CD8-positive, alpha-beta memory T cell (primary cell): ENCODE results near the gene RNF150. TPM values are rescaled to one million over a fixed set of nuclear protein-coding genes. Genes with fewer than 3 reads are reported as not detected.

ENCODE experiments used
- CTCF ChIA-PET: fragments of 350-600 bp; sonication (Branson Sonifier 250); formaldehyde crosslinking; loops from one replicate; lab custom pipeline; 2021; ENCODE audit warnings: antibody characterized with exemption; lab: Charles Lee
- POLR2A ChIA-PET: fragments of 350-600 bp; sonication (Branson Sonifier 250); formaldehyde crosslinking; loops from one replicate; lab custom pipeline; 2021; ENCODE audit warnings: antibody characterized with exemption; lab: Charles Lee
- DNase-seq, 5 donors: peaks; one replicate each; pipeline versions ENCODE4 v3.0.0 to v3.0.0-alpha.2; 2020 to 2022; ENCODE audit warnings: mixed read lengths in 1 of 5
- H3K27ac ChIP-seq: one replicate; pipeline ENCODE4 v1.7.0; 2013; ENCODE audit warnings: low read depth, mild to moderate bottlenecking, low read length, moderate library complexity
- H3K27me3 ChIP-seq: 2 replicates; pipeline ENCODE4 v1.7.0; 2013; ENCODE audit warnings: low read length, mild to moderate bottlenecking; ENCODE audit not compliant: insufficient read depth, poor library complexity, severe bottlenecking
- H3K36me3 ChIP-seq: 2 replicates; pipeline ENCODE4 v1.7.0; 2013; ENCODE audit warnings: mild to moderate bottlenecking, low read length, moderate library complexity; ENCODE audit not compliant: insufficient read depth
- H3K4me1 ChIP-seq: 2 replicates; pipeline ENCODE4 v1.7.0; 2013; ENCODE audit warnings: mild to moderate bottlenecking, low read length, moderate library complexity; ENCODE audit not compliant: insufficient read depth
- H3K4me3 ChIP-seq: 2 replicates; pipeline ENCODE4 v1.7.0; 2013; ENCODE audit warnings: mild to moderate bottlenecking, low read length
- H3K9me3 ChIP-seq: 2 replicates; pipeline ENCODE4 v1.7.0; 2013; ENCODE audit warnings: mild to moderate bottlenecking, low read length
- H3K27ac Mint-ChIP-seq, 8 donors: one replicate each; pipeline ENCODE4 v1.8.0; 2020 to 2021; ENCODE audit warnings: mixed read lengths in 8 of 8, mild to moderate bottlenecking in 6 of 8, inconsistent platforms in 3 of 8, moderate library complexity in 3 of 8
- H3K27me3 Mint-ChIP-seq, 2 donors: one replicate each; pipeline ENCODE4 v1.8.0; 2020 to 2021; ENCODE audit warnings: mixed read lengths in 2 of 2, mild to moderate bottlenecking in 1 of 2, moderate library complexity in 1 of 2
- H3K36me3 Mint-ChIP-seq, 3 donors: one replicate each; pipeline ENCODE4 v1.8.0; 2020 to 2021; ENCODE audit warnings: mixed read lengths in 3 of 3, inconsistent platforms in 1 of 3, mild to moderate bottlenecking in 1 of 3
- H3K4me1 Mint-ChIP-seq, 3 donors: one replicate each; pipeline ENCODE4 v1.8.0; 2020 to 2021; ENCODE audit warnings: mixed read lengths in 3 of 3, inconsistent platforms in 1 of 3, mild to moderate bottlenecking in 1 of 3
- H3K4me3 Mint-ChIP-seq, 7 donors: one replicate each; pipeline ENCODE4 v1.8.0; 2020 to 2021; ENCODE audit warnings: mixed read lengths in 7 of 7, mild to moderate bottlenecking in 6 of 7, moderate library complexity in 4 of 7, inconsistent platforms in 2 of 7
- H3K9me3 Mint-ChIP-seq, 5 donors: one replicate each; pipeline ENCODE4 v1.8.0; 2020 to 2022; ENCODE audit warnings: mixed read lengths in 5 of 5, mild to moderate bottlenecking in 3 of 5, moderate library complexity in 2 of 5, inconsistent platforms in 1 of 5
- polyA plus RNA-seq: library from polyadenylated mRNA; unstranded; fragments of 300-500 nt; fragmentation: Illumina TruSeq; gene quantifications from one replicate; pipeline ENCODE4 v1.2.3, GENCODE V29; 2021
- total RNA-seq, 2 experiments: library from RNA; stranded (reverse); gene quantifications; one replicate each; pipeline ENCODE4 v1.2.3, GENCODE V29; 2021

Gene RNF150
- total and polyA plus RNA-seq, 3 experiments from 2014 or later, result not detected

DNA sequence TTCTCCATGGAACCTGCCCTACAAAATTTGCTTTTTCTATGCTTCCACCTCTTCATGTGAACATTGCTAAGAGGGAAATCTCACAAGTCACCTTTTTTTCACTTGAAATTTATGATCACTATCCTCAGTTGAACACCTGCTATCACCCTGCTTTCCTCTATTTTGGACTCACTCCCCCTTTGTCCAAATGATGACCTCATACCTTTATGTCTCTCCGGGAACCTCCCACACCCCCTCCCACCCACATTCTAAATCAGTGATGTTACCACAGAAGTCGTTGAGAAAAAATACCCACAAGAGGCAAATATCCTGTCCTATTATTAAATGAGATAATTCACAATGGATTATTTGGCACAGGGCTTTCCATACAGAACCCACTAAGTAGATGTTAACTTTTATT, 156.5 kb downstream of the RNF150 start:
- no peak for DNase-seq
- Mint-ChIP-seq H3K4me3 (no peak overlapping the region), H3K27me3 (no peaks in the 10 kb centered on the region)

DNA sequence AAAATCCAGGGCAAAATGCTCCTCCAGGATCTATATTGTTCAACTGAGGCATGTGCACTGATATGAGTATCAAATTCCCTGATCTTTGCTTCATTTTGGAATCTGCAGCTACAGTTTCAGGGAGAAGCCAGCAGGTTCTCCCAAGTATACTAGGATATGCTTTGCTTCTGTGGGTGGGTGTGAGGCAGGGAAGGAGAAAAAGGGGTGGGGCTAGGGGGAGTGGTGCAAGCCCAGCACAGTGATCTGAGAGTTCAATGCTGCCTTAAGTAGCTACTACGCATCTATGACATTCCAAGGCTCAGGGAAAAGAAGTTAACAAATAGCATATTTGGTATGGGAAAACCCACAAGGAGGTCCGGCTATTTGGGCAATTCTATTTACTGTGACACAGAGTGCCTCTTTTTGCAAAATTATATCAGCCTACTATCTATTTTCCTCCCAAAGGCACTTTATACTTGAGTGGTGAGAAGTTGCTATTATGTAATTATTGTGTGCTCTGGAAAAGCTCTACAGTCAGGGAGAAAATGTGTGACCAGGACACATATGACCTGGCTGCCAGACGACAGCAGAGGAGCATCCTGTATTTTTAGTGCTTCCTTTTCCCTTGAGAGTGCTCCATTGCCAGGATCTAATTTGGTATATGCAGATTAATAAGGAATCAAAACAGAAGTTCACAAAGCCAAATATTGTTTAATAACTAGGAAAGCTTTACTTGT, 162.0 kb downstream of the RNF150 start:
- no peak overlapping the region for H3K4me3 Mint-ChIP-seq
- Histone ChIP-seq H3K4me3 (no peak overlapping the region), H3K4me1 (no peaks in the 10 kb centered on the region), H3K9me3 (no peaks in the 10 kb centered on the region), H3K27ac (no peak overlapping the region), H3K36me3 (no peaks in the 10 kb centered on the region), H3K27me3 (no peaks in the 10 kb centered on the region)
- POLR2A ChIA-PET, result no interaction called here
- no peaks in the 10 kb centered on the region for H3K36me3 Mint-ChIP-seq
- H3K27ac Mint-ChIP-seq, result no peak overlapping the region
- H3K27me3 Mint-ChIP-seq, result no peaks in the 10 kb centered on the region
- no peaks in the 10 kb centered on the region for H3K4me1 Mint-ChIP-seq
- DNase-seq, result no peak
- H3K9me3 Mint-ChIP-seq, result peaks cover 0 to 3% (median 0%) of the 10 kb centered on the region in 5 donors
- CTCF ChIA-PET, result no interaction called here

More for the DNA sequence above, 156.5 kb downstream of the RNF150 start:
- no peak overlapping the region for H3K27ac Mint-ChIP-seq
- no peaks in the 10 kb centered on the region for H3K36me3 Mint-ChIP-seq
- ChIA-PET CTCF (no interaction called here), POLR2A (no interaction called here)
- no peaks in the 10 kb centered on the region for H3K36me3 ChIP-seq
- H3K9me3 ChIP-seq, result no peaks in the 10 kb centered on the region
- H3K4me1 ChIP-seq, result no peaks in the 10 kb centered on the region
- H3K9me3 Mint-ChIP-seq, result peaks cover 0 to 3% (median 1%) of the 10 kb centered on the region in 5 donors
- no peak overlapping the region for H3K27ac ChIP-seq
- no peak overlapping the region for H3K4me3 ChIP-seq
- H3K4me1 Mint-ChIP-seq, result no peaks in the 10 kb centered on the region
- no peaks in the 10 kb centered on the region for H3K27me3 ChIP-seq

DNA sequence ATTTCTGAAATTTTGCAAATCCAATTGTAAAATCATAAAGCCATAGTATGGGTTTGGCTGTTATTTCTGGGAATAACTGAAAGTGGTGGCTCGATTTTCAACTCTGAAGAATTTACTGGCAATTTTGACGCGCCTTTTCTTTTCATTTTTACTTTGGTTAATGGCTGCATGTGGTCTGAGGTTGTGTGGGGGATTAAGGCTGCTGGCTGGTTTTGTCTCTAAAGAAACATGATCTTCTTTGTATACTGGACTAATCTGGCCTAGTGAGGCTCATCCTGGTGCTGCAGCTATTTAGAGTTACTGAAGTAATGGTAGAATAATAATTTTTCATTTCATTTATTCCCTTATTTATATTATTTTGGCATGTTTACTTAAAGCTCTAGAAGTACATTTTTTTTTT, 164.0 kb downstream of the RNF150 start:
- H3K27ac ChIP-seq, result no peak overlapping the region
- Mint-ChIP-seq H3K9me3 (peaks cover 0 to 3% (median 0%) of the 10 kb centered on the region in 5 donors), H3K36me3 (no peaks in the 10 kb centered on the region), H3K27me3 (no peaks in the 10 kb centered on the region), H3K27ac (no peak overlapping the region), H3K4me1 (no peaks in the 10 kb centered on the region), H3K4me3 (no peak overlapping the region)
- DNase-seq, result no peak
- no peaks in the 10 kb centered on the region for H3K27me3 ChIP-seq
- POLR2A ChIA-PET, result no interaction called here
- H3K36me3 ChIP-seq, result no peaks in the 10 kb centered on the region
- CTCF ChIA-PET, result no interaction called here
- H3K4me3 ChIP-seq, result no peak overlapping the region
- H3K4me1 ChIP-seq, result no peaks in the 10 kb centered on the region
- H3K9me3 ChIP-seq, result no peaks in the 10 kb centered on the region

DNA sequence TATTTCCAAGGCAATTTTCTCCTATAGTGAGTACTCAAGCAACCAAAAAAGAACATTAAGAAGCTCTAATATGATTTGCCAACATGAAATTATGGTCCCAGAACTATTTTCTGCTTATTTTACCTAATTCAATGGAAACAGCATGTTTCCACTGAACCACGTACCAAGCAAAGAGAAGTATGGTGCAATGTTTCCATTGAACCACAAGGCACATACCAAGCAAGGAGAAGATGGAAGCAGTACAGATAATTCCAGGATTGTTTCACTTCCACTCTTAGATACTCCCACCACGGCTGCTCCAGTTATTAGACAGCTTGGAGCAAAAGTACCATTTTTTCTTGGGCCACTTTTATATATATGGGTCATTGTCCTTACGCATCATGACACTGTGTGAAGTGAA, 164.9 kb downstream of the RNF150 start:
- DNase-seq, result no peak
- Mint-ChIP-seq H3K27ac (no peak overlapping the region), H3K4me1 (no peaks in the 10 kb centered on the region), H3K36me3 (no peaks in the 10 kb centered on the region), H3K27me3 (no peaks in the 10 kb centered on the region), H3K4me3 (no peak overlapping the region), H3K9me3 (peaks cover 0 to 3% (median 0%) of the 10 kb centered on the region in 5 donors)
- Histone ChIP-seq H3K9me3 (no peaks in the 10 kb centered on the region), H3K4me3 (no peak overlapping the region), H3K27ac (no peak overlapping the region), H3K4me1 (no peaks in the 10 kb centered on the region), H3K27me3 (no peaks in the 10 kb centered on the region), H3K36me3 (no peaks in the 10 kb centered on the region)
- ChIA-PET POLR2A (no interaction called here), CTCF (no interaction called here)

DNA sequence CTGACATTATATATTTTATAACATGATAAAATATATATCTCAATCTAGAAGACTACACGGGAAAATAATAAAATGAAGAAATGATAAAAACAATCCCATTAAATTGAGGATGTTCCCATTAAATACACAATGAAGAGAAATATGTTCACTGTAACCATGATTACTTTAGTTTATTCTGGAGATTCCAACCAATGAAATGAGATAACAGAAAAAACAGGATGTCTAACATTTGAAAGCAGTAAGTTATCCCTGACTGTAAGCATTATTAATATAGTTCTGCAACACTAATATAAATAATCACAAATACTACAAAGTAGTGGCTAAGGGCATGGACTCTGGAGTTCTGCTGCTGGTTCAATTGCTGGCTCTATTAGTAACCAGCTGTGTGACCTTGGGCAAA, 169.4 kb downstream of the RNF150 start:
- Histone ChIP-seq H3K9me3 (no peaks in the 10 kb centered on the region), H3K4me1 (no peaks in the 10 kb centered on the region), H3K27ac (no peak overlapping the region), H3K27me3 (no peaks in the 10 kb centered on the region), H3K36me3 (no peaks in the 10 kb centered on the region), H3K4me3 (no peak overlapping the region)
- ChIA-PET POLR2A (no interaction called here), CTCF (no interaction called here)
- no peaks in the 10 kb centered on the region for H3K4me1 Mint-ChIP-seq
- no peak overlapping the region for H3K4me3 Mint-ChIP-seq
- H3K9me3 Mint-ChIP-seq, result peaks cover 0 to 2% (median 0%) of the 10 kb centered on the region in 5 donors
- H3K36me3 Mint-ChIP-seq, result no peaks in the 10 kb centered on the region
- no peaks in the 10 kb centered on the region for H3K27me3 Mint-ChIP-seq
- no peak overlapping the region for H3K27ac Mint-ChIP-seq
- no peak for DNase-seq

DNA sequence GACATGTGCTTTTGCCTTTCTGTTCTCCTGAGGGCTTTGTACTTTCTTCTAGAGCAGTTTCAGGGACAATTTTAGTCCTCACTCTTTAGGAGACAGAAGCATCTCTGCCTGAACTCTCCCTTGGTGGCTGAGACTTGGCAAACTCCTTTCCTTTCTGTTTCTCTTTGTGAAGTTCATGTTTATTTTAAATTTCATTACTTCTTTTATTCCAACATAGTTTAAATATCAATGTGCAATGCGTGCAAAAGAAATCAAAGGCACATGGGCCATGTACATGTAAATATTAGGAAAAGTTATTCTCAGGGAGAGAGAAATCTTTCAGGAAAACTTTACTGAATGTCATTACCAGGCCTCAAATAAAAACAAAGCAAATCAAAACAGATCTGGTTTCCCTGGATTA, 177.6 kb downstream of the RNF150 start:
- no peaks in the 10 kb centered on the region for H3K36me3 ChIP-seq
- H3K9me3 Mint-ChIP-seq, result peaks cover 2 to 13% (median 6%) of the 10 kb centered on the region in 5 donors
- no peak overlapping the region for H3K4me3 Mint-ChIP-seq
- no peaks in the 10 kb centered on the region for H3K36me3 Mint-ChIP-seq
- H3K4me3 ChIP-seq, result no peak overlapping the region
- no peak overlapping the region for H3K27ac ChIP-seq
- H3K27me3 Mint-ChIP-seq, result peaks cover 0 to 2% of the 10 kb centered on the region in 2 donors
- no peaks in the 10 kb centered on the region for H3K27me3 ChIP-seq
- no peaks in the 10 kb centered on the region for H3K4me1 Mint-ChIP-seq
- ChIA-PET POLR2A (no interaction called here), CTCF (no interaction called here)
- no peak overlapping the region for H3K27ac Mint-ChIP-seq
- no peaks in the 10 kb centered on the region for H3K4me1 ChIP-seq
- no peaks in the 10 kb centered on the region for H3K9me3 ChIP-seq
- no peak for DNase-seq

DNA sequence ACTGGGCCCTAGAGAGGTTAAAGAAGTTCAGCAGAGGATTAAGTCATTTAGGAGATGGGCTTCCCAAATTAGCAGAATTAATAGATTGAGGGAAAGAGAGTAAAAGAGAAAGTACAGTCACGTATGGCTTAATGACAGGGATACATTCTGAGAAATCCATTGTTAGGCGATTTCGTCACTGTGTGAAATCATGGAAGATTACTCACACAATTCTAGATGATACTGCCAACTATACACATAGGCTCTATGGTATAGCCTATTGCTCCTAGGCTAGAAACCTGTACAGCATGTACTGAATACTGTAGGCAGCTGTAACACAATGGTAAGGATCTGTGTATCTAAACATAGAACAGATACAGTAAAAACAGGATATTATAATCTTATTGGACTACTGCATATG, 180.6 kb downstream of the RNF150 start:
- Histone ChIP-seq H3K4me1 (no peaks in the 10 kb centered on the region), H3K4me3 (no peak overlapping the region), H3K9me3 (no peaks in the 10 kb centered on the region), H3K27me3 (no peaks in the 10 kb centered on the region), H3K27ac (no peak overlapping the region), H3K36me3 (no peaks in the 10 kb centered on the region)
- H3K36me3 Mint-ChIP-seq, result no peaks in the 10 kb centered on the region
- peaks cover 2 to 9% (median 3%) of the 10 kb centered on the region in 5 donors for H3K9me3 Mint-ChIP-seq
- CTCF ChIA-PET, result no interaction called here
- H3K4me3 Mint-ChIP-seq, result no peak overlapping the region
- H3K27me3 Mint-ChIP-seq, result peaks cover 0 to 2% of the 10 kb centered on the region in 2 donors
- no peak overlapping the region for H3K27ac Mint-ChIP-seq
- no peak for DNase-seq
- POLR2A ChIA-PET, result no interaction called here
- no peaks in the 10 kb centered on the region for H3K4me1 Mint-ChIP-seq

DNA sequence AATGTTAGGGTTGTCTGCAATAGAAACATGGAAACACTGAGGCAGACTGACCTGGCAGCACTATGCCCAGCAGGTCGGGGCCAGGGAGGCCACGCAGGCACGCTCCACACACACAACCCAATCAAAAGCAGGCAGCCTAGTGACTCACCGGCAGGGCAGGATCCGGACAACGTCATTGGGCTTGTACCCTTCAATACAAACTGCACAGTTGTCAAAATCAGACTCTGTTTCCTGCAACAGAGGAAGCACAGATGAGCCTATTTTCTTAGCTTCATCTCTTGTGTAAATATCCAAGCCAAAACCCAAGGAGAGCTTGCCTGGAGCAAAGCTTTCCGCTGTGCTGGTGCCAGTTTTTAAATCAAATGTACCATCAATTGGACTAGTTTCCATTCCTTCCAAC, 185.8 kb downstream of the RNF150 start:
- POLR2A ChIA-PET, result no interaction called here
- DNase-seq, result no peak
- peaks cover 0 to 2% (median 0%) of the 10 kb centered on the region in 5 donors for H3K9me3 Mint-ChIP-seq
- H3K27ac Mint-ChIP-seq, result no peak overlapping the region
- no peaks in the 10 kb centered on the region for H3K36me3 Mint-ChIP-seq
- H3K4me1 Mint-ChIP-seq, result no peaks in the 10 kb centered on the region
- H3K27ac ChIP-seq, result no peak overlapping the region
- no peaks in the 10 kb centered on the region for H3K4me1 ChIP-seq
- H3K27me3 Mint-ChIP-seq, result no peaks in the 10 kb centered on the region
- no peak overlapping the region for H3K4me3 Mint-ChIP-seq
- no peaks in the 10 kb centered on the region for H3K27me3 ChIP-seq
- H3K4me3 ChIP-seq, result no peak overlapping the region
- no peaks in the 10 kb centered on the region for H3K9me3 ChIP-seq
- no peaks in the 10 kb centered on the region for H3K36me3 ChIP-seq
- CTCF ChIA-PET, result no interaction called here
